GM12878 (cell line): ENCODE data around the gene SLC23A1. TPM values are rescaled to one million over a fixed set of nuclear protein-coding genes. Genes with fewer than 3 reads are reported as not detected.

Experiments used
- ATAC-seq: fragments of 200-7000 bp; cut with Tn5 transposase; 3 replicates; pipeline ENCODE4 v1.9.1; 2020; ENCODE audit warnings: mild to moderate bottlenecking, moderate library complexity
- BruUV-seq: library from RNA; stranded (reverse); fragments of 400-500 nt; replicated peaks from 2 replicates; lab custom pipeline; 2021; lab: Mats Ljungman, UMichigan
- CTCF ChIA-PET: fragments of 300-600 bp; sonication (Branson Sonifier 250); formaldehyde crosslinking; extraction: SDS; loops from one replicate; lab custom pipeline; 2021; ENCODE audit warnings: inconsistent platforms; lab: Yijun Ruan, JAX
- POLR2A ChIA-PET: fragments of 350-600 bp; formaldehyde crosslinking; extraction: SDS; loops from one replicate; lab custom pipeline; 2021; ENCODE audit warnings: inconsistent platforms; lab: Charles Lee
- RAD21 ChIA-PET: fragments of 300-600 bp; sonication (Branson Sonifier 250); formaldehyde crosslinking; loops from one replicate; lab custom pipeline; 2023; ENCODE audit warnings: antibody characterized with exemption; ENCODE audit not compliant: unreplicated experiment; lab: Charles Lee
- SMC1A ChIA-PET: fragments of 300-600 bp; sonication (Branson Sonifier 250); formaldehyde crosslinking; loops from one replicate; lab custom pipeline; 2023; ENCODE audit not compliant: unreplicated experiment, uncharacterized antibody; lab: Charles Lee
- DNase-seq: peaks from one replicate; pipeline ENCODE4 v3.0.0-alpha.2; 2011; ENCODE audit warnings: low read depth, low spot score
- FAIRE-seq: peaks from 3 replicates; lab custom pipeline; 2011; peaks lifted over from hg19 to GRCh38; lab: Jason Lieb, UNC
- H2AFZ ChIP-seq: 2 replicates; pipeline ENCODE4 v1.6.0; 2011; ENCODE audit warnings: low read depth, low read length, control low read depth; ENCODE audit not compliant: control insufficient read depth
- H3K27ac ChIP-seq: 2 replicates; pipeline ENCODE4 v1.5.1; 2011; ENCODE audit warnings: control low read depth; ENCODE audit not compliant: control insufficient read depth, insufficient read depth
- H3K27me3 ChIP-seq, 2 experiments: replicated peaks in 1 of 2; 2 replicates each; pipeline versions ENCODE4 v1.6.0 to v1.6.1; 2011; ENCODE audit warnings: low read length in 1 of 2; ENCODE audit not compliant: control insufficient read depth in 2 of 2, insufficient read depth in 2 of 2
- H3K36me3 ChIP-seq, 2 experiments: 2 replicates each; pipeline ENCODE4 v1.5.1; 2011; ENCODE audit warnings: low read length in 1 of 2; ENCODE audit not compliant: control insufficient read depth in 2 of 2, insufficient read depth in 2 of 2
- H3K4me1 ChIP-seq: 2 replicates; pipeline ENCODE4 v1.6.1; 2011; ENCODE audit warnings: mild to moderate bottlenecking, low read length, moderate library complexity, mixed read lengths; ENCODE audit not compliant: control insufficient read depth, insufficient read depth
- H3K4me2 ChIP-seq: 2 replicates; pipeline ENCODE4 v1.6.0; 2011; ENCODE audit warnings: control low read depth; ENCODE audit not compliant: control insufficient read depth, insufficient read depth
- H3K4me3 ChIP-seq: fragments of 200-600 bp; sonication (generic); 2 replicates; pipeline ENCODE4 v1.5.1; 2016
- H3K79me2 ChIP-seq: 2 replicates; pipeline ENCODE4 v1.6.0; 2011; ENCODE audit warnings: low read length; ENCODE audit not compliant: control insufficient read depth, insufficient read depth
- H3K9ac ChIP-seq: 2 replicates; pipeline ENCODE4 v1.8.0; 2011; ENCODE audit warnings: low read length, control low read depth, mixed read lengths; ENCODE audit not compliant: control insufficient read depth, insufficient read depth
- H3K9me3 ChIP-seq: replicated peaks from 3 replicates; pipeline ENCODE4 v1.5.1; 2011; ENCODE audit warnings: mild to moderate bottlenecking, low read length; ENCODE audit not compliant: control insufficient read depth, insufficient read depth
- H4K20me1 ChIP-seq: 2 replicates; pipeline ENCODE4 v1.6.0; 2011; ENCODE audit not compliant: control insufficient read depth, insufficient read depth
- BCL11A ChIP-seq: IDR thresholded peaks from 2 replicates; pipeline ENCODE4 v1.6.1; 2011; ENCODE audit warnings: low read depth, low read length
- CREM ChIP-seq: IDR thresholded peaks from 2 replicates; pipeline ENCODE4 v1.6.1; 2014; ENCODE audit warnings: antibody characterized with exemption, low read depth
- FOXM1 ChIP-seq: IDR thresholded peaks from 2 replicates; pipeline ENCODE4 v1.6.1; 2012; ENCODE audit warnings: low read depth, mild to moderate bottlenecking, inconsistent platforms, low read length, moderate library complexity
- GABPA ChIP-seq: IDR thresholded peaks from 2 replicates; pipeline ENCODE4 v1.6.1; 2014; ENCODE audit warnings: antibody characterized with exemption, low read depth, mild to moderate bottlenecking, inconsistent platforms
- MXI1 ChIP-seq: fragments of 150-350 bp; IDR thresholded peaks from 2 replicates; pipeline ENCODE4 v1.6.1; 2011; ENCODE audit warnings: low read depth, mild to moderate bottlenecking, inconsistent platforms, low read length, improper control_type of control experiment
- POLR2A ChIP-seq: IDR thresholded peaks from 2 replicates; pipeline ENCODE4 v1.6.1; 2011; ENCODE audit warnings: low read depth, mild to moderate bottlenecking, low read length
- RAD51 ChIP-seq: fragments of 450-650 bp; IDR thresholded peaks from 2 replicates; pipeline ENCODE4 v1.6.1; 2016; ENCODE audit warnings: moderate library complexity, mild to moderate bottlenecking, inconsistent platforms
- REST ChIP-seq: IDR thresholded peaks from 2 replicates; pipeline ENCODE4 v1.6.1; 2012; ENCODE audit warnings: mild to moderate bottlenecking, low read depth, low read length
- SUPT20H ChIP-seq: IDR thresholded peaks from 2 replicates; pipeline ENCODE4 v1.6.1; 2011; ENCODE audit warnings: low read depth, mild to moderate bottlenecking, low read length, moderate library complexity, borderline replicate concordance; ENCODE audit not compliant: control insufficient read depth
- ZNF207 ChIP-seq: fragments of 450-650 bp; IDR thresholded peaks from 2 replicates; pipeline ENCODE4 v1.6.1; 2014; ENCODE audit warnings: antibody characterized with exemption, mild to moderate bottlenecking, borderline replicate concordance
- WGBS: methylation state at CpG from one replicate; pipeline ENCODE4 v1.1.6; 2016; ENCODE audit warnings: low lambda C conversion rate; ENCODE audit not compliant: insufficient replicate concordance, insufficient coverage; ENCODE audit errors: missing lambda C conversion rate; 5-methylcytosine and 5-hydroxymethylcytosine counted together
- in situ Hi-C: fragments of 300-500 bp; cut with MboI; formaldehyde crosslinking; loops from 9 replicates; pipeline ENCODE4 v1.14.3; 2018; ENCODE audit warnings: mixed read lengths
- intact Hi-C: fragments of 100-400 bp; cut with micrococcal nuclease; formaldehyde crosslinking; loops from one replicate; pipeline ENCODE4 v1.14.2; 2022; ENCODE audit not compliant: unreplicated experiment
- polyA plus RNA-seq, 11 experiments: library from polyadenylated mRNA; depleted of rRNA in 4 of 11; unstranded in 6 of 11; stranded (reverse) in 5 of 11; fragments of >200 nt; fragmentation: Nextera tagmentation in 4 of 11; fragmentation: Illumina TruSeq in 1 of 11; extraction: Ambion mirVana in 4 of 11; extraction: Trizol in 1 of 11; gene quantifications; 1 replicate in 1 of 11; 2 replicates in 10 of 11; pipeline versions ENCODE4 v1.2.1 to v1.2.3, GENCODE V29; 2011 to 2016; ENCODE audit warnings: inconsistent platforms in 2 of 11, missing spikeins in 2 of 11, low read depth in 1 of 11
- total RNA-seq, 4 experiments: library from RNA; depleted of rRNA in 3 of 4; stranded (reverse); fragments of >200 nt in 3 of 4; fragmentation: Illumina TruSeq in 1 of 4; extraction: Trizol in 1 of 4; gene quantifications; 2 replicates each; pipeline versions ENCODE4 v1.2.1 to v1.2.3, GENCODE V29; 2013 to 2021
- TF ChIP-seq, protein P1 (sequence below): IDR thresholded peaks from 2 replicates; pipeline ENCODE4 v1.6.1; 2011; ENCODE audit warnings: borderline replicate concordance, low read depth, mild to moderate bottlenecking, moderate library complexity, mixed read lengths, low read length; ENCODE audit not compliant: insufficient read depth; ENCODE audit errors: extremely low read length
- TF ChIP-seq, protein P2 (sequence below): fragments of 450-650 bp; conservative IDR thresholded peaks from 2 replicates; pipeline ENCODE4 v1.6.1; 2017; ENCODE audit warnings: mild to moderate bottlenecking, moderate library complexity
- TF ChIP-seq, protein P3 (sequence below): fragments of 150-350 bp; IDR thresholded peaks from 2 replicates; pipeline ENCODE4 v1.6.1; 2014; ENCODE audit warnings: mild to moderate bottlenecking, low read depth, low read length

The SLC23A1 gene
- total and polyA plus RNA-seq, 10 of the 15 experiments (the other 5 are each of a cell fraction or from before 2014, with no cell fraction given), result 0.35 to 4.7 (median 1.6) TPM

GRCh38 chr5:139425497-139425896 lies 42.4 kb upstream of the SLC23A1 start (continued):
- TF ChIP-seq, protein P1, sequence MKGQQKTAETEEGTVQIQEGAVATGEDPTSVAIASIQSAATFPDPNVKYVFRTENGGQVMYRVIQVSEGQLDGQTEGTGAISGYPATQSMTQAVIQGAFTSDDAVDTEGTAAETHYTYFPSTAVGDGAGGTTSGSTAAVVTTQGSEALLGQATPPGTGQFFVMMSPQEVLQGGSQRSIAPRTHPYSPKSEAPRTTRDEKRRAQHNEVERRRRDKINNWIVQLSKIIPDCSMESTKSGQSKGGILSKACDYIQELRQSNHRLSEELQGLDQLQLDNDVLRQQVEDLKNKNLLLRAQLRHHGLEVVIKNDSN, result no peak

DNA sequence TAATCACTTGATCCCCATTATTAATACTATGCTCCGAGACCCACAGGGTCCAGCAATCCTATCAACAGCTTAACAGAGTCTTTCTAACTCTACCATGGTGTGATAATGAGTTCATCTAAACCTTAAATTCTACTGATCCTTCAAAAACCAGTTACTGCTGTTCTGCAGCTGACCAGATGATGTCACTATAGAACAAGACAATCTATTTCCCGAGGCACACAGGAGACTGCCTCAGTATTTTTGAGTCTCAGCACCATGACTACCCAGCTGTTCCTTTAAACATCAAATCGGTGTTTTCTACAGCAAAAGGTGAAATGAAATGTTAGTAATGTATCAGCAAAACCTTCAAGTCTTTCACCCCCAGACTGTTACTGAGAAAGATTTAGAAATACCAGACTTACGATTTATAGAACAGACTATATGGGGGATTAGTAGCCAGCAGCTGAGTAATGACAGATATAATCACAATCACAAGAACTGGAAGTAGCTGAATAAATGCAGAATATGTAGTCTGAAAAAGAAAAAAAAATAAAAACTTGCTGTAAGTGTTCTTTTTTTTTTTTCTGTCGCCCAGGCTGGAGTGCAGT lies 39.3 kb upstream of the SLC23A1 start:
- Histone ChIP-seq H3K27ac (no peak overlapping the region), H3K9ac (no peak overlapping the region), H3K4me3 (no peak overlapping the region), H3K4me2 (no peak overlapping the region), H3K79me2 (no peaks in the 10 kb centered on the region), H3K4me1 (no peaks in the 10 kb centered on the region), H3K9me3 (no peaks in the 10 kb centered on the region), H4K20me1 (no peaks in the 10 kb centered on the region), H2AFZ (no peak overlapping the region), H3K27me3 (no peaks in the 10 kb centered on the region), H3K36me3 (peaks cover 2 to 3% of the 10 kb centered on the region in 2 experiments; a peak in 3 of 4 replicates)
- POLR2A ChIA-PET, result interaction anchor here (0.7 to 1.9 kb wide), 10 partner anchors 8 to 139 kb away, joined by 3 to 11 read pairs (median 4); no protein-coding TSS in a partner anchor
- WGBS, result 41% methylated on average over 5 of the region's 5 CpGs
- RAD21 ChIA-PET, result interaction anchor here (0.6 to 9.2 kb wide), 48 partner anchors 11 to 343 kb away, joined by 3 to 241 read pairs (median 4); partner anchors contain the start of genes DNAJC18, PROB1, SPATA24 and STING1
- DNase-seq (no peak), ATAC-seq (peak; percentile 95), FAIRE-seq (peak; percentile 93)
- BruUV-seq, result no TSS peak
- SMC1A ChIA-PET, result interaction anchor here (0.6 to 5.6 kb wide), 35 partner anchors 8 to 343 kb away, joined by 3 to 235 read pairs (median 5); partner anchors contain the start of genes DNAJC18, PROB1 and STING1
- intact Hi-C loops, result loop anchor here (1.0 to 5.0 kb wide), 4 partner anchors 91 to 345 kb away; partner anchors contain the start of gene UBE2D2
- CTCF ChIA-PET, result interaction anchor here (0.5 to 9.5 kb wide), 54 partner anchors 8 to 353 kb away, joined by 3 to 491 read pairs (median 4); partner anchors contain the start of genes DNAJC18, SPATA24 and STING1
- in situ Hi-C loops, result loop anchor here (5.0 kb wide), 1 partner anchor 95 kb away; no protein-coding TSS in a partner anchor
- no peak for TF ChIP-seq GABPA
- TF ChIP-seq RAD51, result peak; percentile 23; the same call in 1 of the 2 replicates
- TF ChIP-seq POLR2A, result no peak
- TF ChIP-seq FOXM1, result peak; percentile 66; the same call in 1 of the 2 replicates
- TF ChIP-seq MXI1, result no peak
- TF ChIP-seq BCL11A, result no peak
- TF ChIP-seq SUPT20H, result no peak
- TF ChIP-seq, protein P2, sequence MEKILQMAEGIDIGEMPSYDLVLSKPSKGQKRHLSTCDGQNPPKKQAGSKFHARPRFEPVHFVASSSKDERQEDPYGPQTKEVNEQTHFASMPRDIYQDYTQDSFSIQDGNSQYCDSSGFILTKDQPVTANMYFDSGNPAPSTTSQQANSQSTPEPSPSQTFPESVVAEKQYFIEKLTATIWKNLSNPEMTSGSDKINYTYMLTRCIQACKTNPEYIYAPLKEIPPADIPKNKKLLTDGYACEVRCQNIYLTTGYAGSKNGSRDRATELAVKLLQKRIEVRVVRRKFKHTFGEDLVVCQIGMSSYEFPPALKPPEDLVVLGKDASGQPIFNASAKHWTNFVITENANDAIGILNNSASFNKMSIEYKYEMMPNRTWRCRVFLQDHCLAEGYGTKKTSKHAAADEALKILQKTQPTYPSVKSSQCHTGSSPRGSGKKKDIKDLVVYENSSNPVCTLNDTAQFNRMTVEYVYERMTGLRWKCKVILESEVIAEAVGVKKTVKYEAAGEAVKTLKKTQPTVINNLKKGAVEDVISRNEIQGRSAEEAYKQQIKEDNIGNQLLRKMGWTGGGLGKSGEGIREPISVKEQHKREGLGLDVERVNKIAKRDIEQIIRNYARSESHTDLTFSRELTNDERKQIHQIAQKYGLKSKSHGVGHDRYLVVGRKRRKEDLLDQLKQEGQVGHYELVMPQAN, result peak; percentile 32; the same call in 1 of the 2 replicates
- TF ChIP-seq ZNF207, result peak; percentile 37; the same call in 1 of the 2 replicates
- TF ChIP-seq REST, result no peak
- no peak for TF ChIP-seq CREM
- TF ChIP-seq, protein P3, sequence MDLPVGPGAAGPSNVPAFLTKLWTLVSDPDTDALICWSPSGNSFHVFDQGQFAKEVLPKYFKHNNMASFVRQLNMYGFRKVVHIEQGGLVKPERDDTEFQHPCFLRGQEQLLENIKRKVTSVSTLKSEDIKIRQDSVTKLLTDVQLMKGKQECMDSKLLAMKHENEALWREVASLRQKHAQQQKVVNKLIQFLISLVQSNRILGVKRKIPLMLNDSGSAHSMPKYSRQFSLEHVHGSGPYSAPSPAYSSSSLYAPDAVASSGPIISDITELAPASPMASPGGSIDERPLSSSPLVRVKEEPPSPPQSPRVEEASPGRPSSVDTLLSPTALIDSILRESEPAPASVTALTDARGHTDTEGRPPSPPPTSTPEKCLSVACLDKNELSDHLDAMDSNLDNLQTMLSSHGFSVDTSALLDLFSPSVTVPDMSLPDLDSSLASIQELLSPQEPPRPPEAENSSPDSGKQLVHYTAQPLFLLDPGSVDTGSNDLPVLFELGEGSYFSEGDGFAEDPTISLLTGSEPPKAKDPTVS, result no peak
